Astrocyte (in vitro differentiated cells and primary cell): ENCODE measurements around the gene MAP3K3. TPM values are rescaled to one million over a fixed set of nuclear protein-coding genes. Genes with fewer than 3 reads are reported as not detected.

Experiments used
- DNase-seq: peaks from one replicate; pipeline ENCODE4 v3.0.0-alpha.2; 2010; ENCODE audit warnings: low read depth
- FAIRE-seq: peaks from 2 replicates; lab custom pipeline; 2011; peaks lifted over from hg19 to GRCh38; lab: Jason Lieb, UNC
- H2AFZ ChIP-seq: 2 replicates; pipeline ENCODE4 v1.6.0; 2012; ENCODE audit warnings: low read depth, low read length, inconsistent platforms
- H3K27ac ChIP-seq: 2 replicates; pipeline ENCODE4 v1.5.1; 2011; ENCODE audit warnings: low read depth, low read length, inconsistent platforms
- H3K27me3 ChIP-seq: 2 replicates; pipeline ENCODE4 v1.6.0; 2011; ENCODE audit warnings: low read length, inconsistent platforms; ENCODE audit not compliant: insufficient read depth
- H3K36me3 ChIP-seq: 2 replicates; pipeline ENCODE4 v1.5.1; 2011; ENCODE audit warnings: low read length, inconsistent platforms; ENCODE audit not compliant: insufficient read depth
- H3K4me1 ChIP-seq: 2 replicates; pipeline ENCODE4 v1.5.1; 2011; ENCODE audit warnings: low read length, inconsistent platforms; ENCODE audit not compliant: insufficient read depth
- H3K4me2 ChIP-seq: 2 replicates; pipeline ENCODE4 v1.6.0; 2012; ENCODE audit warnings: low read length, inconsistent platforms
- H3K4me3 ChIP-seq: 2 replicates; pipeline ENCODE4 v1.5.1; 2011; ENCODE audit warnings: low read depth, mild to moderate bottlenecking, low read length, inconsistent platforms; ENCODE audit not compliant: insufficient read depth
- H3K79me2 ChIP-seq: 2 replicates; pipeline ENCODE4 v1.6.0; 2012; ENCODE audit warnings: mild to moderate bottlenecking, low read length, inconsistent platforms; ENCODE audit not compliant: insufficient read depth
- H3K9ac ChIP-seq: 2 replicates; pipeline ENCODE4 v1.6.0; 2012; ENCODE audit warnings: mild to moderate bottlenecking, low read length, inconsistent platforms
- H3K9me3 ChIP-seq: 2 replicates; pipeline ENCODE4 v1.5.1; 2012; ENCODE audit warnings: low read depth, mild to moderate bottlenecking, low read length, inconsistent platforms; ENCODE audit not compliant: insufficient read depth
- H4K20me1 ChIP-seq: 2 replicates; pipeline ENCODE4 v1.6.0; 2012; ENCODE audit warnings: low read length, inconsistent platforms; ENCODE audit not compliant: insufficient read depth
- H3K27ac Mint-ChIP-seq: one replicate; pipeline ENCODE4 v1.8.0; 2021; ENCODE audit warnings: mild to moderate bottlenecking, mixed read lengths; ENCODE audit not compliant: unreplicated experiment
- H3K27me3 Mint-ChIP-seq: one replicate; pipeline ENCODE4 v1.8.0; 2021; ENCODE audit warnings: low read depth, mixed read lengths; ENCODE audit not compliant: unreplicated experiment
- H3K36me3 Mint-ChIP-seq: one replicate; pipeline ENCODE4 v1.8.0; 2021; ENCODE audit warnings: low read depth, mixed read lengths; ENCODE audit not compliant: unreplicated experiment
- H3K4me1 Mint-ChIP-seq: one replicate; pipeline ENCODE4 v1.8.0; 2021; ENCODE audit warnings: low read depth, mixed read lengths; ENCODE audit not compliant: unreplicated experiment
- H3K4me3 Mint-ChIP-seq: one replicate; pipeline ENCODE4 v1.8.0; 2021; ENCODE audit warnings: mild to moderate bottlenecking, moderate library complexity, mixed read lengths; ENCODE audit not compliant: unreplicated experiment
- H3K9me3 Mint-ChIP-seq: one replicate; pipeline ENCODE4 v1.8.0; 2021; ENCODE audit warnings: mild to moderate bottlenecking, mixed read lengths; ENCODE audit not compliant: unreplicated experiment
- CTCF ChIP-seq: IDR thresholded peaks from 2 replicates; pipeline ENCODE4 v1.5.1; 2011; ENCODE audit warnings: low read depth, mild to moderate bottlenecking, inconsistent platforms, low read length, moderate library complexity; ENCODE audit not compliant: insufficient read depth
- EZH2 ChIP-seq: IDR thresholded peaks from 2 replicates; pipeline ENCODE4 v1.6.1; 2012; ENCODE audit warnings: mild to moderate bottlenecking, low read length, inconsistent platforms; ENCODE audit not compliant: insufficient read depth
- total RNA-seq: library from RNA; stranded (reverse); gene quantifications from 2 replicates; pipeline ENCODE4 v1.2.1, GENCODE V29; 2021

MAP3K3 gene
- total RNA-seq, 1 donor from 2014 or later, result 30.5 TPM

- H3K9me3 Mint-ChIP-seq, result no peaks in the 10 kb centered on the region
- Histone ChIP-seq H2AFZ (peak within 1 kb of the TSS; percentile 82), H3K4me2 (peak within 1 kb of the TSS; percentile 96), H3K9ac (peak within 1 kb of the TSS; percentile 92), H4K20me1 (no peaks in the 10 kb centered on the region), H3K79me2 (peaks cover 21% of the 10 kb centered on the region), H3K9me3 (no peaks in the 10 kb centered on the region), H3K27ac (peak within 1 kb of the TSS; percentile 75), H3K27me3 (no peaks in the 10 kb centered on the region), H3K4me1 (peaks cover 12% of the 10 kb centered on the region), H3K36me3 (peaks cover 12% of the 10 kb centered on the region), H3K4me3 (peak within 1 kb of the TSS; percentile 81)
- H3K27me3 Mint-ChIP-seq, result no peaks in the 10 kb centered on the region
- no peaks in the 10 kb centered on the region for H3K36me3 Mint-ChIP-seq
- TF ChIP-seq CTCF, result no peak
- TF ChIP-seq EZH2, result no peak
- H3K4me1 Mint-ChIP-seq, result peaks cover 6% of the 10 kb centered on the region
- H3K4me3 Mint-ChIP-seq, result peak within 1 kb of the TSS; percentile 99
- DNase-seq (peak; percentile 89), FAIRE-seq (no peak)
- H3K27ac Mint-ChIP-seq, result peak within 1 kb of the TSS; percentile 91
Measured at GRCh38 chr17:63741408-63742173, 119.4 kb downstream of the MAP3K3 start, which contains the start of gene STRADA. Gene STRADA, minus strand, starts transcription at chr17:63741799. Its CDS starts 13,430 bp downstream, at chr17:63728369.

Other genes starting within 250 kb of the MAP3K3 start
- 8.1 and 8.3 TPM in 2 replicates for gene CYB561, start 176.1 kb upstream of the MAP3K3 start, total RNA-seq
- gene ACE, start 145.4 kb upstream of the MAP3K3 start, total RNA-seq, result 0.87 and 1.0 TPM in 2 replicates
- not detected in 2 replicates for gene KCNH6, start 99.1 kb upstream of the MAP3K3 start, total RNA-seq
- gene DCAF7, start 71.9 kb upstream of the MAP3K3 start, total RNA-seq, result 83.9 and 84.2 TPM in 2 replicates
- gene TACO1, start 21.5 kb upstream of the MAP3K3 start, total RNA-seq, result 18.9 and 19.5 TPM in 2 replicates
- 54.8 and 55.0 TPM in 2 replicates for gene LIMD2, start 77.7 kb downstream of the MAP3K3 start, total RNA-seq
- gene STRADA, start 119.4 kb downstream of the MAP3K3 start, total RNA-seq, result 28.6 and 35.7 TPM in 2 replicates
- 92.8 and 95.6 TPM in 2 replicates for gene CCDC47, start 151.2 kb downstream of the MAP3K3 start, total RNA-seq
- 120 and 125 TPM in 2 replicates for gene DDX42, start 151.8 kb downstream of the MAP3K3 start, total RNA-seq
- gene PSMC5, start 205.0 kb downstream of the MAP3K3 start, total RNA-seq, result 110 and 116 TPM in 2 replicates
- 41.8 and 50.2 TPM in 2 replicates for gene FTSJ3, start 205.2 kb downstream of the MAP3K3 start, total RNA-seq
- 33.9 and 34.5 TPM in 2 replicates for gene SMARCD2, start 220.3 kb downstream of the MAP3K3 start, total RNA-seq